AG08395 (cell line): ENCODE data around the gene IFNA8.
"Not testable (repeated sequence)": the region's sequence is repeated elsewhere in the genome, so short reads cannot be mapped to it uniquely, and the experiment has no call there.

Experiments
- DNase-seq: peaks from one replicate; pipeline ENCODE4 v3.0.0; 2012; ENCODE audit warnings: mixed read lengths, low spot score

IFNA8 gene

GRCh38 chr9:21408817-21409216 lies at the start of gene IFNA8:
TSS of gene IFNA8 (plus strand) at chr9:21409117. CDS start at chr9:21409177, 60 bp downstream.
- DNase-seq = no peak

- no peak for DNase-seq
These were observed 46.6 kb upstream of the IFNA8 start for GRCh38 chr9:21362287-21362686.

- not testable (repeated sequence) for DNase-seq
These were observed 41.7 kb upstream of the IFNA8 start for GRCh38 chr9:21367169-21367568.

- DNase-seq = no peak
These were observed 41.0 kb upstream of the IFNA8 start, which contains the start of gene IFNA13 for GRCh38 chr9:21367957-21368356. TSS of gene IFNA13 (minus strand) at chr9:21368057. CDS start at chr9:21368010, 47 bp downstream.

GRCh38 chr9:21371467-21371866 lies 37.5 kb upstream of the IFNA8 start:
- not testable (repeated sequence) for DNase-seq

- no peak for DNase-seq
These were observed 27.2 kb upstream of the IFNA8 start for GRCh38 chr9:21381448-21382339.

- DNase-seq = no peak
These were observed 25.3 kb upstream of the IFNA8 start for GRCh38 chr9:21383627-21384026.

- DNase-seq = no peak
These were observed 23.7 kb upstream of the IFNA8 start, which contains the start of gene IFNA2 for GRCh38 chr9:21385131-21385670. TSS of gene IFNA2 (minus strand) at chr9:21385398. CDS start at chr9:21385329, 69 bp downstream.

GRCh38 chr9:21392270-21392669 lies 16.6 kb upstream of the IFNA8 start:
- no peak for DNase-seq

- no peak for DNase-seq
These were observed 12.9 kb upstream of the IFNA8 start for GRCh38 chr9:21395778-21396717.

- no peak for DNase-seq
These were observed 9.9 kb upstream of the IFNA8 start for GRCh38 chr9:21398955-21399489.

- no peak for DNase-seq
These were observed 9.0 kb upstream of the IFNA8 start for GRCh38 chr9:21399956-21400355.

- DNase-seq = peak; percentile 27
These were observed 6.3 kb upstream of the IFNA8 start for GRCh38 chr9:21402386-21403251.

GRCh38 chr9:21404146-21404545 lies 4.8 kb upstream of the IFNA8 start:
- DNase-seq = no peak

- DNase-seq = no peak
These were observed 3.2 kb downstream of the IFNA8 start for GRCh38 chr9:21412107-21412506.

GRCh38 chr9:21413151-21413550 lies 4.2 kb downstream of the IFNA8 start:
- no peak for DNase-seq

GRCh38 chr9:21413624-21414023 lies 4.7 kb downstream of the IFNA8 start:
- DNase-seq = no peak

GRCh38 chr9:21414220-21414940 lies 5.5 kb downstream of the IFNA8 start:
- DNase-seq = no peak

GRCh38 chr9:21415493-21416267 lies 6.8 kb downstream of the IFNA8 start:
- no peak for DNase-seq
